Measurements from ENCODE around the gene GNAT1. TPM values are rescaled to one million over a fixed set of nuclear protein-coding genes. Genes with fewer than 3 reads are reported as not detected.

The GNAT1 gene
- total RNA-seq, 4 donors from 2014 or later = 1.3 TPM; not detected in 3

- ATAC-seq (ENCODE audit: low FRiP score) (no peak), DNase-seq (ENCODE audit: low spot score) (no peak)
- no peak for TF ChIP-seq CTCF (IDR thresholded peaks at IDR 0.05)
Measured at GRCh38 chr3:50167069-50167840, 24.2 kb upstream of the GNAT1 start.

- no peak for TF ChIP-seq CTCF (IDR thresholded peaks at IDR 0.05)
- DNase-seq (ENCODE audit: low spot score) (no peak), ATAC-seq (ENCODE audit: low FRiP score) (no peak)
Measured at GRCh38 chr3:50167841-50168209, 23.6 kb upstream of the GNAT1 start.

- DNase-seq (ENCODE audit: low spot score) = no peak
- no peak for TF ChIP-seq CTCF (IDR thresholded peaks at IDR 0.05)
- ATAC-seq (ENCODE audit: low FRiP score) = no peak
Measured at GRCh38 chr3:50168388-50168787, 23.0 kb upstream of the GNAT1 start.

- TF ChIP-seq CTCF (IDR thresholded peaks at IDR 0.05) = no peak
- ATAC-seq (ENCODE audit: low FRiP score) = no peak
Measured at GRCh38 chr3:50168791-50169190, 22.6 kb upstream of the GNAT1 start.

GRCh38 chr3:50169232-50169832 lies 22.1 kb upstream of the GNAT1 start:
- no peak for ATAC-seq (ENCODE audit: low FRiP score)
- no peak for DNase-seq (ENCODE audit: low spot score)
- no peak for TF ChIP-seq CTCF (IDR thresholded peaks at IDR 0.05)

More at GRCh38 chr3:50168791-50169190, 22.6 kb upstream of the GNAT1 start:
- DNase-seq (ENCODE audit: low spot score) = no peak

- ATAC-seq (ENCODE audit: low FRiP score) = no peak
- TF ChIP-seq CTCF (IDR thresholded peaks at IDR 0.05) = no peak
- DNase-seq (ENCODE audit: low spot score) = no peak
Measured at GRCh38 chr3:50169858-50170257, 21.6 kb upstream of the GNAT1 start.

GRCh38 chr3:50170689-50171088 lies 20.7 kb upstream of the GNAT1 start:
- ATAC-seq (ENCODE audit: low FRiP score) (peak; percentile 30), DNase-seq (ENCODE audit: low spot score) (no peak)
- no peak for TF ChIP-seq CTCF (IDR thresholded peaks at IDR 0.05)
